ENCODE results near the gene CUEDC2. TPM values are rescaled to one million over a fixed set of nuclear protein-coding genes. Genes with fewer than 3 reads are reported as not detected.

Gene CUEDC2
- total RNA-seq, 3 donors from 2014 or later (not counting 1 experiment from before 2014, with no cell fraction given): 35.0 to 43.0 (median 37.7) TPM

GRCh38 chr10:102450124-102450373 lies 17.7 kb upstream of the CUEDC2 start:
- H3K27ac Mint-ChIP-seq: peak overlapping the region; percentile 88 to 90
- peak overlapping the region; percentile 95 for H3K4me3 Mint-ChIP-seq
- H3K9me3 Mint-ChIP-seq: no peaks in the 10 kb centered on the region
- no peaks in the 10 kb centered on the region for H3K36me3 Mint-ChIP-seq
- Histone ChIP-seq H3K9me3 (ENCODE audit: control insufficient read depth, insufficient read depth, low read length) (no peaks in the 10 kb centered on the region), H3K36me3 (ENCODE audit: control insufficient read depth, insufficient read depth, low read length) (peaks cover 5% of the 10 kb centered on the region), H3K4me3 (ENCODE audit: low read length) (peak overlapping the region; percentile 95), H3K27ac (ENCODE audit: low read length) (peak overlapping the region; percentile 90), H3K4me1 (ENCODE audit: control insufficient read depth, insufficient read depth, low read length) (peaks cover 29% of the 10 kb centered on the region), H3K27me3 (ENCODE audit: control insufficient read depth, insufficient read depth, low read length) (no peaks in the 10 kb centered on the region)
- under 1% methylated on average over 11 of the region's 11 CpGs for WGBS (ENCODE audit: insufficient coverage)
- no peak for TF ChIP-seq CTCF (IDR thresholded peaks at IDR 0.05)
- H3K27me3 Mint-ChIP-seq (ENCODE audit: low read depth in 2 of 2): no peaks in the 10 kb centered on the region
- ATAC-seq: peak in 1 of 3 donors; percentile 11
- intact Hi-C loops (cut with micrococcal nuclease): loop anchor here (1.0 kb wide), 2 partner anchors 11 to 298 kb away; partner anchors contain the start of gene NOLC1
- no peak for DNase-seq
- peaks cover 20 to 23% of the 10 kb centered on the region in 2 donors for H3K4me1 Mint-ChIP-seq

- peak overlapping the region; percentile 90 for H3K27ac ChIP-seq (ENCODE audit: low read length)
- peaks cover 29% of the 10 kb centered on the region for H3K4me1 ChIP-seq (ENCODE audit: control insufficient read depth, insufficient read depth, low read length)
- peak; percentile 70 to 75 (median 73) for ATAC-seq
- H3K36me3 ChIP-seq (ENCODE audit: control insufficient read depth, insufficient read depth, low read length): peaks cover 5% of the 10 kb centered on the region
- TF ChIP-seq CTCF (IDR thresholded peaks at IDR 0.05): no peak
- H3K27ac Mint-ChIP-seq: peak overlapping the region; percentile 88 to 90
- H3K27me3 ChIP-seq (ENCODE audit: control insufficient read depth, insufficient read depth, low read length): no peaks in the 10 kb centered on the region
- no peaks in the 10 kb centered on the region for H3K27me3 Mint-ChIP-seq (ENCODE audit: low read depth in 2 of 2)
- peak; percentile 74 to 94 for DNase-seq
- peak overlapping the region; percentile 95 for H3K4me3 Mint-ChIP-seq
- H3K9me3 ChIP-seq (ENCODE audit: control insufficient read depth, insufficient read depth, low read length): no peaks in the 10 kb centered on the region
- intact Hi-C loops (cut with micrococcal nuclease): loop anchor here (1.0 kb wide), 3 partner anchors 12 to 297 kb away; partner anchors contain the start of genes CUEDC2 and NOLC1
- peak overlapping the region; percentile 95 for H3K4me3 ChIP-seq (ENCODE audit: low read length)
- 1% methylated on average over 27 of the region's 30 CpGs for WGBS (ENCODE audit: insufficient coverage)
- peaks cover 20 to 23% of the 10 kb centered on the region in 2 donors for H3K4me1 Mint-ChIP-seq
- H3K9me3 Mint-ChIP-seq: no peaks in the 10 kb centered on the region
- no peaks in the 10 kb centered on the region for H3K36me3 Mint-ChIP-seq
Observed at GRCh38 chr10:102449321-102450123, 17.1 kb upstream of the CUEDC2 start.

- H3K4me1 Mint-ChIP-seq: peaks cover 8 to 9% of the 10 kb centered on the region in 2 donors
- no peak overlapping the region for H3K27ac Mint-ChIP-seq
- H3K4me3 ChIP-seq (ENCODE audit: low read length): no peak overlapping the region
- H3K36me3 Mint-ChIP-seq: no peaks in the 10 kb centered on the region
- no peaks in the 10 kb centered on the region for H3K9me3 ChIP-seq (ENCODE audit: control insufficient read depth, insufficient read depth, low read length)
- intact Hi-C loops (cut with micrococcal nuclease): no loop called here
- ATAC-seq (no peak), DNase-seq (no peak)
- H3K27me3 Mint-ChIP-seq (ENCODE audit: low read depth in 2 of 2): no peaks in the 10 kb centered on the region
- H3K9me3 Mint-ChIP-seq: no peaks in the 10 kb centered on the region
- no peak overlapping the region for H3K4me3 Mint-ChIP-seq
- no peaks in the 10 kb centered on the region for H3K36me3 ChIP-seq (ENCODE audit: control insufficient read depth, insufficient read depth, low read length)
- H3K4me1 ChIP-seq (ENCODE audit: control insufficient read depth, insufficient read depth, low read length): peaks cover 7% of the 10 kb centered on the region
- H3K27me3 ChIP-seq (ENCODE audit: control insufficient read depth, insufficient read depth, low read length): no peaks in the 10 kb centered on the region
- WGBS (ENCODE audit: insufficient coverage): no CpG with 5 or more reads among the region's 2 CpGs
- TF ChIP-seq CTCF (IDR thresholded peaks at IDR 0.05): no peak
- no peak overlapping the region for H3K27ac ChIP-seq (ENCODE audit: low read length)
Observed at GRCh38 chr10:102444851-102445250, 12.5 kb upstream of the CUEDC2 start.
